Measurements from ENCODE around the gene FLCN. TPM values are rescaled to one million over a fixed set of nuclear protein-coding genes. Genes with fewer than 3 reads are reported as not detected.

Gene FLCN
- total and polyA plus RNA-seq, 2 of the 13 experiments (the other 11 are each of a cell fraction or from before 2014, with no cell fraction given): 16.6 to 24.9 TPM

GRCh38 chr17:17206124-17206912 lies 30.6 kb downstream of the FLCN start, which contains the start of gene PLD6 (continued):
- TF ChIP-seq ZNF256 (CRISPR knock-in tag; conservative IDR thresholded peaks at IDR 0.05) (no peak), HIC2 (CRISPR knock-in tag; IDR thresholded peaks at IDR 0.05; ENCODE audit: low read depth) (peak; percentile 84; the same call in 1 of the 2 replicates), SPEN (CRISPR knock-in tag; IDR thresholded peaks at IDR 0.05; ENCODE audit: low read depth) (peak; percentile 96; the same call in 1 of the 2 replicates), PHF20 (CRISPR knock-in tag; IDR thresholded peaks at IDR 0.05) (no peak; the same call in 1 of the 2 replicates), ZNF547 (CRISPR knock-in tag; IDR thresholded peaks at IDR 0.05) (peak; percentile 73; the same call in 1 of the 2 replicates), ZNF83 (CRISPR knock-in tag; IDR thresholded peaks at IDR 0.05; ENCODE audit: borderline replicate concordance) (0 out of 2 replicates have a peak, but pooled peaks have one; percentile 42), MTF2 (CRISPR knock-in tag; IDR thresholded peaks at IDR 0.05; ENCODE audit: borderline replicate concordance) (peak; percentile 82), MAFK (conservative IDR thresholded peaks at IDR 0.05 in 1 of 2, IDR thresholded peaks at IDR 0.05 in 1 of 2; ENCODE audit: low read length in 2 of 2) (no peak), ZNF780A (CRISPR knock-in tag; IDR thresholded peaks at IDR 0.05) (no peak; the same call in 1 of the 2 replicates), ZBTB26 (CRISPR knock-in tag; IDR thresholded peaks at IDR 0.05; ENCODE audit: borderline replicate concordance) (peak; percentile 47; the same call in 1 of the 2 replicates), RARA (CRISPR knock-in tag; IDR thresholded peaks at IDR 0.05) (no peak), ZNF678 (CRISPR knock-in tag; IDR thresholded peaks at IDR 0.05) (peak; percentile 75), ZNF30 (CRISPR knock-in tag; IDR thresholded peaks at IDR 0.05) (peak; percentile 65; the same call in 1 of the 2 replicates), RELA (CRISPR knock-in tag; IDR thresholded peaks at IDR 0.05) (no peak), YEATS2 (CRISPR knock-in tag; IDR thresholded peaks at IDR 0.05; ENCODE audit: borderline replicate concordance) (no peak; the same call in 1 of the 2 replicates), PBX3 (CRISPR knock-in tag; IDR thresholded peaks at IDR 0.05; ENCODE audit: borderline replicate concordance) (no peak), ZNF879 (CRISPR knock-in tag; IDR thresholded peaks at IDR 0.05) (peak; percentile 79; the same call in 1 of the 2 replicates), GMEB2 (CRISPR knock-in tag; IDR thresholded peaks at IDR 0.05; ENCODE audit: low read depth) (peak; percentile 76)
- TF ChIP-seq, protein P1, sequence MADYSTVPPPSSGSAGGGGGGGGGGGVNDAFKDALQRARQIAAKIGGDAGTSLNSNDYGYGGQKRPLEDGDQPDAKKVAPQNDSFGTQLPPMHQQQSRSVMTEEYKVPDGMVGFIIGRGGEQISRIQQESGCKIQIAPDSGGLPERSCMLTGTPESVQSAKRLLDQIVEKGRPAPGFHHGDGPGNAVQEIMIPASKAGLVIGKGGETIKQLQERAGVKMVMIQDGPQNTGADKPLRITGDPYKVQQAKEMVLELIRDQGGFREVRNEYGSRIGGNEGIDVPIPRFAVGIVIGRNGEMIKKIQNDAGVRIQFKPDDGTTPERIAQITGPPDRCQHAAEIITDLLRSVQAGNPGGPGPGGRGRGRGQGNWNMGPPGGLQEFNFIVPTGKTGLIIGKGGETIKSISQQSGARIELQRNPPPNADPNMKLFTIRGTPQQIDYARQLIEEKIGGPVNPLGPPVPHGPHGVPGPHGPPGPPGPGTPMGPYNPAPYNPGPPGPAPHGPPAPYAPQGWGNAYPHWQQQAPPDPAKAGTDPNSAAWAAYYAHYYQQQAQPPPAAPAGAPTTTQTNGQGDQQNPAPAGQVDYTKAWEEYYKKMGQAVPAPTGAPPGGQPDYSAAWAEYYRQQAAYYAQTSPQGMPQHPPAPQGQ (CRISPR knock-in tag; IDR thresholded peaks at IDR 0.05; ENCODE audit: borderline replicate concordance): 0 out of 2 replicates have a peak, but pooled peaks have one; percentile 16
- TF ChIP-seq, protein P2, sequence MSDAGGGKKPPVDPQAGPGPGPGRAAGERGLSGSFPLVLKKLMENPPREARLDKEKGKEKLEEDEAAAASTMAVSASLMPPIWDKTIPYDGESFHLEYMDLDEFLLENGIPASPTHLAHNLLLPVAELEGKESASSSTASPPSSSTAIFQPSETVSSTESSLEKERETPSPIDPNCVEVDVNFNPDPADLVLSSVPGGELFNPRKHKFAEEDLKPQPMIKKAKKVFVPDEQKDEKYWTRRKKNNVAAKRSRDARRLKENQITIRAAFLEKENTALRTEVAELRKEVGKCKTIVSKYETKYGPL (CRISPR knock-in tag; IDR thresholded peaks at IDR 0.05): no peak
